Activated T-helper 1 cell treated with anti-CD3 and anti-CD28 coated beads, Interleukin-12 subunit alpha, Interleukin-12 subunit beta, Interleukin-2, Interleukin-4 antibody, amounts not matched to agents 30 ng/mL and 10 ng/mL and 1 ng/mL, durations not matched to agents 14 hours and 24 hours and 36 hours (primary cell): Measurements from ENCODE around the gene TMPRSS13. TPM values are rescaled to one million over a fixed set of nuclear protein-coding genes. Genes with fewer than 3 reads are reported as not detected.
A peak's percentile ranks its signal among the peaks of the same experiment; 100 is the strongest.

Experiments
- DNase-seq: peaks from one replicate; pipeline ENCODE4 v3.0.0; 2021; ENCODE audit warnings: low spot score
- H3K27ac Mint-ChIP-seq: one replicate; pipeline ENCODE4 v1.8.0; 2021; ENCODE audit warnings: mild to moderate bottlenecking, mixed read lengths
- H3K27me3 Mint-ChIP-seq: one replicate; pipeline ENCODE4 v1.8.0; 2022; ENCODE audit warnings: mild to moderate bottlenecking, moderate library complexity, mixed read lengths; ENCODE audit not compliant: insufficient read depth
- H3K36me3 Mint-ChIP-seq: one replicate; pipeline ENCODE4 v1.8.0; 2021; ENCODE audit warnings: low read depth, mixed read lengths
- H3K4me1 Mint-ChIP-seq: one replicate; pipeline ENCODE4 v1.8.0; 2021; ENCODE audit warnings: low read depth, mixed read lengths
- H3K4me3 Mint-ChIP-seq: one replicate; pipeline ENCODE4 v1.8.0; 2021; ENCODE audit warnings: mild to moderate bottlenecking, moderate library complexity, mixed read lengths
- H3K9me3 Mint-ChIP-seq: one replicate; pipeline ENCODE4 v1.8.0; 2021; ENCODE audit warnings: mixed read lengths
- intact Hi-C: fragments of 100-400 bp; cut with micrococcal nuclease; formaldehyde crosslinking; loops from one replicate; pipeline ENCODE4 v1.15.1; 2024
- total RNA-seq: library from RNA; stranded (reverse); gene quantifications from 2 replicates; pipeline ENCODE4 v1.2.3, GENCODE V29; 2022

The TMPRSS13 gene
- total RNA-seq, 1 donor from 2014 or later = 1.5 TPM

DNA sequence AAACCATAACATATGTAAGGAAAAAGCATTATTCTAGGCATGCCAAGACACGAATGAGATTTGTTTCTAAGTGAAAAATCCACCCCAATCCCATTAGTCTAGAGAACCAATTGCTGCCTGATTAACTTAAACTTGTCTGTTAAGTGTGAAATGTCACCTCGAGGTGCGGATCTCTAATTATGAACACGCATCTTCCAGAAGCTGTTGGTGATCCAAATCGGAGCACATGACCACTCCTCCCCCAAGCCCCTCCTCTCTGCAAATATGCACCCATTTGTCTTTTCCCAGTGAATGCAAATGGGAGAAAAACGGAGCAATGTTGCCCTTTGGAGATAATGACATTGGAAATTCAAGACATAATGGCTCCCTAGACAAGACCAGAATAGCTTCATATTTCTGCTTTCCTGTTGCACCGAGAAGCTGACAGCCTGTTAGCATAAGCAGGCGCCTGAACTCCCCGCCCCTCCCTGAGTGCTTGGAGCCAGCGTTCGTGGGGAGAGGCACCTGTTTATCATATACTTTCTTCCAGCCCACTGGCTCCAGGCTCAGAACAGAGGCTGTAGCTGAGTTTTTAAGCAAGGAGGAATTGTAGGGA, 46.8 kb downstream of the TMPRSS13 start:
- Mint-ChIP-seq H3K27me3 (peaks cover 45% of the 10 kb centered on the region), H3K4me1 (no peaks in the 10 kb centered on the region), H3K4me3 (no peak overlapping the region), H3K9me3 (no peaks in the 10 kb centered on the region), H3K36me3 (no peaks in the 10 kb centered on the region), H3K27ac (no peak overlapping the region)
- intact Hi-C loops = no loop called here
- DNase-seq = no peak

DNA sequence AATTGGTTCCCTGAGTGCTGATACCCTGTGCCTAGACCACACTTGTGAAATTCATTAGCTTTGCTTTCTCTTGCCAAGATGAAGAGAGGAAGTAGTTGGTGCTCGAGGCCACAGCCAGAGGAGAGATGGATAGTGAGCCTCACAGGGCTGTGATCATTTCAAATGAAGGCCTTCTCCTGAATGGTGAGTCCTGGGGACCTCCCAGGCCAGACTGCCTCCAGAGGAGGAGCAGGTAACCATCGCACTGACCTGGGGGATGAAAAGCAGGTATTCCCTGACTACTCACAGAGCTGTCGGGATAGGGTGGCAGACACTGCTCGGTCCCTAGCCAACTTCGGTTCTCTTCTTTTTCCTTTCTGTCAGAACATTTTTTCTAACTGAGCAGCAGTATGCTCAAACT, 48.0 kb downstream of the TMPRSS13 start:
- DNase-seq = no peak
- Mint-ChIP-seq H3K4me1 (peaks cover 1% of the 10 kb centered on the region), H3K9me3 (no peaks in the 10 kb centered on the region), H3K27me3 (peaks cover 49% of the 10 kb centered on the region), H3K4me3 (no peak overlapping the region), H3K36me3 (no peaks in the 10 kb centered on the region), H3K27ac (no peak overlapping the region)
- intact Hi-C loops = no loop called here

DNA sequence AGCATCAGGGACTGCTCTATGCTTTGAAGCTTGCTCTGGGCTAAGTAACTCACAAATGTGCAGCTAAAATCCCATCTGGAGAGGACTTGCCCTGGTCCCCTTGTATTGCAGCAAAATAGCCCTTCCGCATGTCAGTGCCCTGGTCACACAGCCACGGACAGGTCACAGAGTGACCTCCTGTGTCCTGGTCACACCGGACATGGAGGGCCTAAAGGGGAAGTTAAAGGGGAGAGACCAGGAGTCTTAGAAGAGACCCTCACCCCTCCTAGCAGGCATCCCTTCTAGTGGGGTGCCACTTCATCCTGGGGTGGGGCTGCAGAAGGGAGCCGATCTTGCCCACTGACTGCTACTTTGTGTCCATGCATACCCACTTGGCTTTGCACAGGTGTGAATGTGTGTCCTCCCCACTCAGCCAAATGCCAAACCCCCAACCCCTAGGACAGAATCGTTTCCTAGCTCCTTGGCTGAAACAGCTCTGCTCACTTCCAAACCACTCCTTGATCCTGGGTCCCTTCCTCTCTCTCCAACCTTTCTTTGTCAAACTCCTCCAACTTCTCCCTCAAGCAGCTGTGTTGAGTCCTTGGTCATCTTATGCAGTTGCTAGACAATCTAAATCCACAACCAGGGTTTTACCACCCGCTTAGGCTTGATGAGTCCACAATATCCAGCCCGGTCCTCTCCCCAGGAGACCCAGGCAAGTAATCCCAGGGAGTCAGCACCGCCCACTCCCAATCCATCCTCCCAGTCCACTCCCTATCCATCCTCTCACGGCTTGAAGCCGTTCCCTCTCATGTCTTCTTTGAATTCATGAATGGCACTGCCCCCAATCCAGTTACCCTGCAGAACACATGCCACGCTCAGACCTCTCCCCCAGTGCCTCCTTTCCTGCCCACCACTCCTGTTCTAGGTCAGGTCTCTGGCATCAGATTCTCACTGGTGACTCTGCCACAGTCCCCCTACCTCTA, 49.4 kb downstream of the TMPRSS13 start:
- peaks cover 15% of the 10 kb centered on the region for H3K4me1 Mint-ChIP-seq
- H3K27me3 Mint-ChIP-seq = peaks cover 61% of the 10 kb centered on the region
- no peak overlapping the region for H3K27ac Mint-ChIP-seq
- no peak overlapping the region for H3K4me3 Mint-ChIP-seq
- H3K9me3 Mint-ChIP-seq = no peaks in the 10 kb centered on the region
- intact Hi-C loops = no loop called here
- no peak for DNase-seq
- H3K36me3 Mint-ChIP-seq = no peaks in the 10 kb centered on the region

DNA sequence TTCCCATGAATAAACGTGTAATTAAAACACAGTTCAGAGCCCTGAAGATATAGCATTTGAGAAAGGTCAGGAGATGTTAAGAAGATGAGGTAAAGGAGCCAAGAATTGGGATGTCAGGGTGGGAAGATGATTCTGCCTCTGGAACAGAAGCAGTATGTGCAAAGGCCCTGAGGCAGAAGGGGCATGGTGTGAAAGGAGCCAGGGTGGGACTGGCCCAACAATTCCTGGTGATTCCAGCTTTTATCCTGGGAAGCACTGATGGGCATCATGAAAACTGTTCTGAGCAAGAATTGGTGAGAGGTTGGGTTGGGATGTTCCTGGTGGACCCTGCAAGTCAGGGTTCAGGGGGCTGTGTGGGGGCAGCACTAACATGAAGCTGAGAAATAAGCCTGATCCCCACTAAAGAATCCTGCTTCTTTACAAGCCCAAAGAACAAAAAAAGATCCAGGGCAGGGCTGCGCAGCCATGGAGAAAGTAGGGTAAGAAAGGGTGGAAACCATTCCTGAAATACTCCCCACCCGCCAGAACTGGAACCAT, 50.2 kb downstream of the TMPRSS13 start:
- Mint-ChIP-seq H3K27me3 (peaks cover 65% of the 10 kb centered on the region), H3K4me1 (peaks cover 16% of the 10 kb centered on the region), H3K9me3 (no peaks in the 10 kb centered on the region), H3K27ac (no peak overlapping the region), H3K36me3 (no peaks in the 10 kb centered on the region), H3K4me3 (no peak overlapping the region)
- no peak for DNase-seq
- intact Hi-C loops = no loop called here

DNA sequence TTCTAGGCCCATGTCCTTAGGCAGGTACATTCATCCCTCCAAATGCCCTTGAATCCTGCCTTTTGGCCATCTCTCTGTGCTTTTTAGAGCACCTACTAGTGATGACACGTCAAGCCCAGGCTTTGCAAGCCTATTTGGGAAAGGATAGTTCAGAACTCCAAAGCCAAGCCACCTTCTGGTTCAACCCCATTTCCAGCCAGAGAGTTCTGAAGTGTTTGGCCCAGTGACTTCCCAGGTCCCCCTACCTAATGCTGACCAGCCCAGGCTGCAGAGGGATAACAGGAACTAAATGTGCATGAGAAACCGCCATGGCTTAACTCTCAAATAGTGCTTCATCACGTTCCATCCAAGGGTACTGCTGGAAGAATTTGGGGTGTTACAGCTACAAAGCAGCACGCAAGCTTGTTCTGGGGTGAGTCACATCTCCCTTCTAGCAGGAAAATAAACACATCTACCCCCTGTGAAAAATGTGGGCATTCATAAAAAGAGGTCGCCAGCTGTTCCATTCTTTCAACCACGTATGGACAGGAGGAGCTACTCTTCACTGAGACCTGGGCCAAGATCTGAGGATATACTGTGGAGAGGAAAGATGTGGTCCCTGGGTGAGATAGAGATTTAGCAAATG, 50.8 kb downstream of the TMPRSS13 start:
- no peaks in the 10 kb centered on the region for H3K36me3 Mint-ChIP-seq
- intact Hi-C loops = no loop called here
- H3K27ac Mint-ChIP-seq = no peak overlapping the region
- H3K4me1 Mint-ChIP-seq = peaks cover 17% of the 10 kb centered on the region
- H3K27me3 Mint-ChIP-seq = peaks cover 68% of the 10 kb centered on the region
- no peaks in the 10 kb centered on the region for H3K9me3 Mint-ChIP-seq
- DNase-seq = no peak
- no peak overlapping the region for H3K4me3 Mint-ChIP-seq

DNA sequence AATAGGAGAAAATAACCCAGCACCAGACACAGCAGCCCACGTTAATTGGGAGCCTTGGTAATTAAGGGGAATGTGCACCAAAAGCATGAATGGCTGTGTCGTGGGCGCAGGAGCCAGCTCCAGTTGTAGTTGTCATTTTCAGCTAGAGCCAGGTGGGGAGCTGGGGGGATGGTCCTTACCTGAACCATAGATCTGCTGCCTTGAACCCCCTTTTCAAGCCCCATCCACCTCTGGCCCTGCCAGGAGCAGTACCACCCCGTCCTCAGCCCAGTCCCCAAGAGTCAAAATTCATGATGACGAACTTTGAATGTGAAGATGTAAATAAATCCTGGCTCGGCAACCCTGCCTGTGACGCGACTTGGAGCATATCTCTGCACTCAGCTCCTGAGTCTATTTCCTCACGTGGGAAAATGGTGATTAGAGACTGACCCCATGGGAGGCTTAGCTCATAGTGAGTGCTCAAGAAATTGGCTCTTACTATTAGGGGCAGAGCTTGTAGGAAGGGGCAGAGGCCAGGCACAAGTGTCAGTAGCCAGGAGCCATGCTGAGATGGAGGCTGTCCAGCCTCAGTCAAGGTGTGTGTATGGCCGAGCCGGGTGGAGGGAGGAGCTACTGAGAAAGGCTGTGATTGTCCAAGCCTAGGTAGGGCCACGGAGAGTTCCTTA, 52.0 kb downstream of the TMPRSS13 start:
- Mint-ChIP-seq H3K27ac (no peak overlapping the region), H3K36me3 (no peaks in the 10 kb centered on the region), H3K9me3 (no peaks in the 10 kb centered on the region), H3K4me3 (no peak overlapping the region), H3K4me1 (peaks cover 23% of the 10 kb centered on the region), H3K27me3 (peaks cover 67% of the 10 kb centered on the region)
- no peak for DNase-seq
- intact Hi-C loops = no loop called here

DNA sequence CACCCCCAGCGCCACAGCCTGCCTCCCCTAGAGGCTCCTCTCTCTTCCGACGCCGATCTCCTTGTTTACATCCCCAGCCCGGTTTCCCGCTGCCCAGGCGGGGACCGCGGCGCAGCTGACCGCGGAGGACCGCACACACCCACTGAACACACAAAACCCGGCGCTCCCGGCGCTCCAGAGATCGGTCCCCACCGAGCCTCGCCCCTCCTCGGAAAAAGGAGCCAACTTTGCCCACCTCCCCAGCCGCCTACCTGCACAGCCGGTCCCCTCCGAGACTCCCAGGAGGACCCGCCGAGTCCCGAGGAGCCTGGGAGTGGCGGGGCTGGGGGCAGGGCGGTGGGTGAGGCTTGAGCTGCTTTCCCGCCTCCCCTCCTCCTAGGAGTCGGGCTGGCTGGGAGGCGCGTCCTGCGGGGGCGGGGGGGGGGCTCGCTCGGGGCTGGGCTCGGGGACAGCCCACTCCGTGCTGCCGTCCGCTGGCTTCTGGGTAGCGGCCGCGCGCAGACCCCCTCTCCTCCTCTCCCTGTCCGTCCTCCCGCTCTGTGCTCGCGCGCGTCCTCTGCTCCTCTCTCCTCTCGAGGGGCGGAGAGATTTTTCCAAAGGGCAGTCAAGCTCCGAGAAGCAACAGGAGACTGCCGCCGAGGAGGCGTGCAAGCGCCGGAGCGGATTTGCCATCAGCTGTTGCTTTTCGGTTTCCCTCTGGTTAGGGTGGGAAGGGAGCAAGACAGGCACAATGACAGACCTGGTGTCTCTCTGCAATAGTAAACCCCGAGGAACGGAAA, 52.7 kb downstream of the TMPRSS13 start, which contains the start of gene FXYD6:
TSS of gene FXYD6 (minus strand) at position 318 of the 779 bp plus-strand sequence. CDS start 33,882 bp downstream, outside the sequence.
- peaks cover 23% of the 10 kb centered on the region for H3K4me1 Mint-ChIP-seq
- DNase-seq = no peak

DNA sequence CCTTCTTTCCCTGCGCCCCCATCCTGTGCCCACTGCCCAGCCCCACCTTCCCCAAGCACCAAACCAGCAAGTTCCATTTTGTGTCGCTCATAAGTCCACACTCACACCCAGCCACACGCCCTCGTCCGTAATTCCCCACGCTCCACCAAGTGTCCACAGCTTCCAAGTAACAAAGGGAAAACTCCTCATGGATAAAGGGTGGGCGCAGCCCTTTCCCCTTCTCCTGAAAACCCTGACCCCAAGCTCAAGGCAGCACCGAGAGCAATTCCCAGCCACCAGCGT, 53.2 kb downstream of the TMPRSS13 start:
- no peak for DNase-seq
- Mint-ChIP-seq H3K4me1 (peaks cover 23% of the 10 kb centered on the region), H3K27me3 (peaks cover 67% of the 10 kb centered on the region), H3K4me3 (peak overlapping the region; percentile 81), H3K27ac (no peak overlapping the region), H3K36me3 (no peaks in the 10 kb centered on the region), H3K9me3 (no peaks in the 10 kb centered on the region)
- intact Hi-C loops = no loop called here

More for the DNA sequence above, 52.7 kb downstream of the TMPRSS13 start, which contains the start of gene FXYD6:
- no peaks in the 10 kb centered on the region for H3K9me3 Mint-ChIP-seq
- H3K36me3 Mint-ChIP-seq = no peaks in the 10 kb centered on the region
- H3K4me3 Mint-ChIP-seq = peak within 1 kb of the TSS; percentile 81
- intact Hi-C loops = no loop called here
- peaks cover 71% of the 10 kb centered on the region for H3K27me3 Mint-ChIP-seq
- no peak within 1 kb of the TSS for H3K27ac Mint-ChIP-seq

DNA sequence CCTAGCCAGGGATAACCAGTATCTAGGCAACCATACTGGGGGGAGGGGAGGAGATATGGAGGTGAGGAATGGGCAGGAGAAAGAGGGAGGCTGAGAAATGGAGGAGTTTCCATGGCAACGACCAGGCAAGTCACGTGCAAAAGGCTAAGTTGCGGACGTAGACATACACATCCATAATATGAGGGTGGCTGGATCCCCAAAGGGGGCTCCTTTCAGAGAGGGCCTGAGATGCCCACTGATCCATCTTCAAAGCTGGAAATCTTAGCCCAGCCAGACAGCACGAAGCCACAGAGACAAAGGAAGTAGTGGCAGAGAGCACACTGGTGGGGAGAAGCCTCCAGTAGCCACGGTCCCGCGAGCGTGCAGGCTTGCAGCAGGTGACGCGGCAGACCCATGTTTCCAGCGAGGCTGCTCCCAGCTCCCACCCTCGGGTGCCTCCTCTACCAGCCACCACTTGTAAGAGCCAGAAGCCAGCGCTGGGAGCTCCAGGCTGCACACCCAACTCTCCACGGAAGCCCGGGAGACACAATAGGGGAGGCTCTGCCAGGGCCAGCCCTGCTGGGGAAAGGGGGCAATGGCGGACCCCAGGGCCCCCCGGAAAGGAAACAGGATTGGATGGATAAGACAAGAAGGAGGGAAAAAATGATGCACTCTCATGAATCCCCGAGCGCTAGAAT, 53.7 kb downstream of the TMPRSS13 start:
- Mint-ChIP-seq H3K9me3 (no peaks in the 10 kb centered on the region), H3K36me3 (no peaks in the 10 kb centered on the region), H3K27me3 (peaks cover 65% of the 10 kb centered on the region), H3K4me1 (peaks cover 23% of the 10 kb centered on the region), H3K27ac (no peak overlapping the region), H3K4me3 (peak overlapping the region; percentile 81)
- DNase-seq = no peak
- intact Hi-C loops = loop anchor here (2.0 kb wide), 1 partner anchor 31 kb away; no protein-coding TSS in a partner anchor

DNA sequence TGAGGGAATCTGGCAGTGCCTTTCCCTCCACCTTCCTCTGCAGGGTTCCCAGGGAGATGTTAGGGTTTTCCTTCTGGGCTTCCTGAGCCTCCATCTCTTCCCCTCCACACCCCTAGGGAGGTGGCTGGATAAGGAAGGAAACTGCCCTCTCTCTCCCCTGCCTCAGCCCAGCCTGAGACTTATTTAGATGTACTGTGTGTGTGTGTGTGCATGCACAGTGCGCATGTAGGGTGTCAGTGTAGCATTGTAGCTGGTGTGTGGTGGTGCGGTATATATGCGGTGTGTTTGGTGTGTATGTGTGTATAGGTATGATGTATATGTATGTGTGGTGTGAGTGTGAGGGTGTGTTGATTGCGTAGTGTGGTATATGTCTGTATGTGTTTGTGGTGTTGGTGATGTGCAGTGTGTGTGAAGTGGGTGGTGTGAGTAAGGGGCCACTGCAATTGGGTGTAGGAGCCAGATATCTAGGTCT, 54.3 kb downstream of the TMPRSS13 start:
- Mint-ChIP-seq H3K27me3 (peaks cover 63% of the 10 kb centered on the region), H3K9me3 (no peaks in the 10 kb centered on the region), H3K4me3 (peak overlapping the region; percentile 1), H3K4me1 (peaks cover 23% of the 10 kb centered on the region), H3K36me3 (no peaks in the 10 kb centered on the region), H3K27ac (no peak overlapping the region)
- no peak for DNase-seq
- intact Hi-C loops = loop anchor here (2.0 kb wide), 1 partner anchor 32 kb away; no protein-coding TSS in a partner anchor

DNA sequence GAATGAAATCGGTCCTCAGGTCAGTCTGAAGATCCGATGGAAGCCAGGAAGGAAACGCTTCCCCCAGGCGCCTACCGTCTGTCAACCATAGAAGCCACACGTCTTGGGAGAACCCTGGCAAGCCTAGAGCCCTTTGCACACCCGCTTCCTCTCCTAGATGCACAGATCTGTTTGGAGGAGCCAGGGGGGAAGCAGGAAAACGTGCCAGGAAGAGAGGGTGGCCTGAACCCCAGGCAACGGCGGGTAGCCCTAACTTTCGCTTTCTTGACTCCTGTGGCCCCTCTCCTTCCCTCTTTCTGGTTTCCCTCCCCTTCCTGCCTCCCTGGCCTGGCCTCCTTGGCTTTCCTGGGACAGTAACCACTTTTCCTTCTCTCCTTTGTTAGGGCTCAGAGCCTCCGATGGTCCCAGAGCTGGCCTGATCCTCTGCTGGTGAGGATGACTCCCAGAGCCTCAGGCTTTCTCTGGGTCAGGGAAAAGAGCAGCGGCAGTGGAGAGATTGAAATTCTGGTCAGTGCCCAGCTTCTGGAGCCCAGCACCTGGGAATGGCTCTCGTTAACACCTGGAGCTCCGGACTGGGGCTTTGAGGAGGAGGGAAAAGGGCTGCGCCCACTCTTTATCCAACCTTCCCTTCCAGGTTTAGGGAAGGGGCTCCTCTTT, 54.8 kb downstream of the TMPRSS13 start:
- H3K4me3 Mint-ChIP-seq = no peak overlapping the region
- intact Hi-C loops = loop anchor here (2.0 kb wide), 1 partner anchor 32 kb away; no protein-coding TSS in a partner anchor
- DNase-seq = no peak

More for the DNA sequence above, 54.8 kb downstream of the TMPRSS13 start:
- Mint-ChIP-seq H3K4me1 (peaks cover 23% of the 10 kb centered on the region), H3K9me3 (no peaks in the 10 kb centered on the region), H3K27me3 (peaks cover 60% of the 10 kb centered on the region), H3K36me3 (no peaks in the 10 kb centered on the region), H3K27ac (no peak overlapping the region)
